Fibroblast of skin of left quadriceps (primary cell): ENCODE results near the gene ZFC3H1.

Experiments used
- DNase-seq, 2 experiments: peaks; one replicate each; pipeline ENCODE4 v3.0.0-alpha.2; 2013; ENCODE audit warnings: low read depth in 2 of 2

Gene ZFC3H1

DNA sequence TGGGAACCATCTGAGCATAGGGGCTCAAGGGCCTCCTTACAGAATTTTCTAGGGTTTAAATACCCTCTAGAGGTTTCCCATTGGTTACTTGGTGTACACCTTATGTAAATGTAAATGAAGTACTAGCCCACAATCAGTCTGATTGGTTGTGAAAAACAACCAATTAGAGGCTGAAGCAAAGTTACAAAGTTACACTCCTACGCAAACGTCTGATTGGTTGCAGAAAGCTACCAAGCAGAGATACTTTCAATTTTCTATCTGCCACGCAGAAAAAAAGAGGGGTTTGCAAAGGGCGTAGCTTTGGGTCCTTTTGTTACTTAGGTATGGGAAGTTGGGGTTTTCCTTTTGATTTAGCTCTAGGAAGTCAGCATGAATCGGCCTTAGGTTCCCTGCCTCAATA is 20.4 kb upstream of the ZFC3H1 start:
- no peak for DNase-seq

DNA sequence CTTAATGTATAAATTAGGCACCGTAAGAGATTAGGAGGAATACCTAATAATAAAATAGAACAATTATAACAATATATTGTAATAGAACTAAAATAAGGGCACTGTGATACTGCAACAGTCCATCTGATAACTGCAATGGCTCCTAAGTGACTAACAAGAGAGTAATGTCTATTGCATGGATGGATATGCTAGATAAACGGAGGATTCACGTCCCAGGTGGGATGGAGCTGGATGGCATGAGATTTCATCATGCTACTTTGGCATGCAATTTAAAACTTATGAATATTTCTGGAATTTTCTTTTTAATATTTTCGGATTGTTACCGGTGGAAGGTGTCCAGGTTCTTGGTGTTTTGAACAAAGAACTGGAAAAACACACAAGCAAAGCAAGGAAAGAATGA is 20.0 kb upstream of the ZFC3H1 start:
- DNase-seq, result no peak

DNA sequence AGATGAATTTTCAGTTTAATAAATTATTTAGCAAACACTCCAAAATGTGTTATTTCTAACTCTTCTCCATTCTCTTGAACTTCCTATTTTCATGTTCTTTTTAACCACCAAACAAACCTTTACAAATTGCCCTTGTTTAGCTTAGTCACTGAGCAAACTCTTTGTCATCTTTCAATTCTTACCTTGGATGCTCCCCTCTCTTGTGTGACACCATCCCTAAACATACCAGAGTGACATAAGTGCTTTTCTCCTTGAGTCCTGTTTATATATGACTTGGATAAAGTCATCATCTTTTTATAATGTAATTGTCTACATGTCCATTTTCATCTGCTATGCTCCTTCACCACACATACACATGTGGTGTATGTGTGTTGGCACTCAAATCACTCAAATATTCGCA is 18.8 kb upstream of the ZFC3H1 start:
- no peak for DNase-seq

DNA sequence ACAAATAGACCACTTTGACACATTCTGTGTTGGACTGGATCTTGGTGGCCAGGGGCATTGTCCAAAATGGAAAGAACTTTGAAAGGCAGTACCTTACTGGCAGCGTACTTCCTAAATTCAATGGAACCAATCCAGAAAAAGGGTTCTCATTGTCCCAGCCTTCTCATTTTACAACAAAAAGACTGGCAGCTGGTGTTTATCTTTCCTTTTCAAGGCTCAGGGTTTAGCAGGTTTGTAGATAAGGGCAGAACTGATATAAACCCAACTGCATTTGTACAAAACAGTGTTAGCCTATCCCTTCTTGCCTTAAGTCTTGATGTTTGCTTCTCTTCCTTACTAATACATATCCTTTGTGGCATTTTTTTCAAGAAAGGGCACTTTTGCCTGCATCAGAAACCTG is 8.2 kb upstream of the ZFC3H1 start:
- DNase-seq, result no peak

DNA sequence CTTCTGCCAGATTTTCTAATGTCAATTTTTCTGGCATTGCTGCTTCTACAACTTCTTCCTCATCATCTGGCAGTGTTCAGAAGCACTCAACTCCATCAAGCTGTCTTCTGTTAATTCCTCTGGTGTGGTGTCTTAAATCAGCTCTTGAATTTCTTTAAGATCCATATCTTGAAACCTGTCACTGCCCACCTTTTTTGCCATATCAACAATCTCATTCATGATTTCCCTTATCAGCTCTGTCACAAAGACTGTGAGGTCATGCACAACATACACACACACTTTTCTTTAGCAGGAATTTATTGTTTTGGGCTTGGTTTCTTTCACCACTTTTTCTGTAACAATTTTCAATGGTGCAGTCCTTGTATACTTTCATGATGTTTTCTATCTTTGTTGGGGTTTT is 7.7 kb upstream of the ZFC3H1 start:
- DNase-seq, result no peak

DNA sequence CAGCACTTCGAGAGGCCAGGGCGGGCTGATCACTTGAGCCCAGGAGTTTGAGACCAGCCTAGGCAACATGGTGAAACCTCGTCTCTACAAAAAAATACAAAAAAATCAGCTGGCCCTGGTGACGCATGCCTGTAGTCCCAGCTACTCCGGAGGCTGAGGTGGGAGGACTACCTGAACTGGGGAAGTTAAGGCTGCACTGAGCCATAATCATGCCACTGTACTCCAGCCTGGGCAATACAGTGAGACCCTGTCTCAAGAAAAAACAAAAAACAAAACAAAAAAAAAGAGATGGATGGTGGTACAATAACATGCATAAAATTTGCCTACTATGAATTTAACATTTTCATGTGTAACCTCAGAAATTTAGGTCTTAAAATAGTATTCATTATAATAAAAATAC is 2.6 kb upstream of the ZFC3H1 start:
- no peak for DNase-seq

DNA sequence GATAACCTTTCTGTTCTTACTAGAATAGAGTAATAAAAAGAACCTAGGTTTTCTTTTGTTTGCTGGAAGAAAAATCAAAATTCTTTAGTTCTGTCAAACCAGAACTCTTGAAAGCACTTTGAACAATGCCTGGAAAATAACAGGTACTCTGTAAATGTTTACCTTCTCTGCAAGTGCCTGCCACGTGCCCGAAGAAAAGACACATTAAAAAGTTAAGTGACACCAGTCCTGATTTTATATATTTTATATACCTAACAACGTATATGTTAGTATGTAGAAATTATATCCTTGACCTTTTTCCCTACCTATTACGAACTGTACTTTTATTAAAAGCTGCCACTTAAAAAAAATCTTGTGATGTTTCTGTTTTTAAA is 1.4 kb upstream of the ZFC3H1 start:
- DNase-seq, result no peak

DNA sequence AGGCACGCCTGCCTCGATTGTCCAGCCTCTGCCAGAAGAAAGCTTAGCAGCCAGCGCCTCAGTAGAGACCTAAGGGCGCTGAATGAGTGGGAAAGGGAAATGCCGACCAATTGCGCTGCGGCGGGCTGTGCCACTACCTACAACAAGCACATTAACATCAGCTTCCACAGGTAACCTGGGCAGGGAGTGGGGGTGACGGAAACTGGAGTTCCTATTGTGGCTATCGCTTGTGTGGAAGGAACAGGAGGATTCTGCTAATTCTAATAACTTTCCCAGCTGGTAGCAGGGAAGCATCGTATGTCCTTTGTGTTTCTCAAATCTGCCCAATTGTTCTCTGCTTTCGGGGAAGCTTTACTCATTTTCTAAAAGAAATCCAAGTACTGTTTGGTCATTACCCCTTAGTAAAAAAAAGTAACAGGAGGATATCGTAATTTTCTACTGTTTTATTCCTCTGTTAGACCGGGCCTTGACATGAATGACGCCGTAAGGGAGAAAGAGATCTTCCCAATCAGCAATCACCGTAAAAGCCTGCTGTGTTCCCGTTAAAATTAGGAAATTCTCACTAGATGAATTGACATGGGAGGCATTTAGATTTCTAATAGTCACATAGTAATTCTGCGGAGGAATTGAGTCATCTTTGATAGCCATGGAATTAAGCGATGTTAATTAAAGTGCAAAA is 902 bp upstream of the ZFC3H1 start:
- no peak for DNase-seq

DNA sequence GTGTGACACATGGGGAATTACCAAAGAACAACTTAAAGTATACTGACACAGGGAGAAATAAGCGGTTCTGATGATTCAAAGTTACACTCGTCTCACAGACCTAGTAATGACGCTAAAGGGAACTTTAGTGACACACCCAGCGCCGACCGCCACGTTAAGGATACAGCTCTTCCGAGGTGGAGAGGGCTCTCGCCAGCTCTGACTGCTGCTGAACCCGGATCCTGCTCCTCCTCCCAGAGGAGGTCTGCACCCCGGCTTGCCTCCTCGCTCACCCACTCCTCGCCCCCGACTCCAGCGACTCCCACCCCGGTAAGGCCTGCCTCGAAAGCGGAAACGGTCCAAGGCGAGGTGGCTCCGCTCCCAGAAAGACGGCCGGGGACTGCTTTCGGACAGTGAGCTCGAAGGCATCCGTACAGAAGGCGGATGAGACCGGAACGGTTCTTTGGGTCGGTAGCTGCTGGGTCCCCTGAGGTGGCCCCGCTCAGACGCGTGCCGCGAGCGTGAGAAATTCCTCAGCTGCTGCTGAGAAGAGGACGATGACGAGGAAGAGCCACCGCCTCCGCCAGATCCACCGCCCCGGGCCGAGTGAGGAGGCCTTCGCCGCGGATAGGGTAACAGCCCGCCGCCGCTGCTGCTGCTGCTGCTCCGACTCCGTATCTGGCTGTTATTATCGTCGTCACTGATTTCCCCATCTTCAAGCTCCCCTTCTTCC is 643 bp downstream of the ZFC3H1 start:
- peak in 1 of 2 experiments; percentile 14 for DNase-seq

DNA sequence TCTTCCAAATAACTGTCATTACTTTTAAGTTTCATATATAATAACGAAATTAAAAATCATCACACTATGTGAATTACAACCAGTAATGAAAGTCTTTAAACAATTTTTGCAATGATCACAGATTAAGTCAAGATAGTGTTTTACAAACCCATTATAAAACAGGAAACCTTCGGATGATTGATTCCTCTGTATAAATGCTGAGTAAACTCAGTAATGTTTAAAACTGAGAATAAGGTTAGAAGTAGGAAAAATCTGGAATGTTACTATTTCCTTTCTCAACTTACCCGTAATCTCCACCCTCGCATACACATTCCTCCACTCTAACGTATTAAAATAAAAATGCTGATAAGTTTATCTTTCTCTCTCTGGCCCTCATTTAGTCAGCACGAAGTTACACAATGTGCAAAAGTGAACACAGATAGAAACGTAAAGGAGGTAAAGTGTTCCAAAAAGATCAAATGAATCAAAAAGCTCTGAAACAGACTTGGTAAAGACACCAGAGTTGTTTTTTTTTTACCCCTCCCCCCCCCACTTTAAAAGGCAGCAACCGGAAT is 1.6 kb downstream of the ZFC3H1 start:
- peak in 1 of 2 experiments; percentile 19 for DNase-seq

DNA sequence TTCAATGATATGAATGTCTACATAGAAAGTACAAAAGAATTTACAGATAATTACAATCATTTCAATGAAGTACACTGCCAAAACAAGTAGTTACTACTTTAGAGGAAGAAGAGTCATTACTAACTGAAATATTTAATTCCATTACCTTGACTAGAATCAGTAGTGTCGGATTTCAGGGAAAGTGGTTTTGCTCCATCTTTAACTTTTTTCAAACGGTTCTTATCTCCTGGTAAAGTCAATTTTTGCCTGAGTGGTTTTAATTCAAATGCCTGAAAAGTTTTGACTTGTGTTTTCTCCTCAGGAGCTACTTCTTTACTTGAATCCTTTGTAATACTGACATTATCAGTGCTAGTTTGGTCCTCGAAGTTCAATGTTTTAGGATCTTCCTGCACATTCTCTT is 6.9 kb downstream of the ZFC3H1 start:
- no peak for DNase-seq

DNA sequence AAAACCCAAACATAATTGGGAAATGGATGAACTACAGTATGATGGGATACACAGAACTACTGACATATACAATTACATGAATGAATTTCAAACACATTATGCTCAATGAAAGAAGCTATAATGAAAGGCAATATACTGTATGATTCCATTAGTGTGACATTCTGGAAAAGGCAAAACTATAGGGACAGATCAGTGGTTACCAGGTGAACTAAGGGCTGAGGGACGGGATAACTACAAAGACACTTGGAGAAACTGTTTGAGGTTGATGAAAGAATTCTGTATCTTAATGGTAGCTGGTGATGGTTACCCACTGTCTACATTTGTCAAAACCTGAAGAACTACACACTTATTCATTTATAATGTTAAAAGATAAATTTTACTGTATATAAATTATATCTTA is 7.7 kb downstream of the ZFC3H1 start:
- DNase-seq, result no peak

DNA sequence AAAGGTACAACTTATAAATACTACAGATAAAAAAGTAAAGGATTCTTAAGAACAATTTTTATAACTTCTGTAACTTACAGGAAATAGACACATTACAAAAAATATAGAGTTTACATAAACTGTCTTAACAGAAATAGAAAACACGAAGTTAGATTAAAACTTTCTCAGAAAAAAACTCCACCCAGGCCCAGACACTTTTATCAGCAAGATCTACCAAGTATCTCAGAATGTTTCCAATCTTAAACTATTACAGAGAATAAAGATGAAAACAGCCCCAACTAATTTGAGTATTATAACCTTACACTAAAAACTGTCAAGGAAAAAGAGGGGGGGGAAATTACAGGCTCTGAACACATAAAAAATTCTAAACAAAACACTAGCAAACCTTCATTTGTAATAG is 8.2 kb downstream of the ZFC3H1 start:
- no peak for DNase-seq

DNA sequence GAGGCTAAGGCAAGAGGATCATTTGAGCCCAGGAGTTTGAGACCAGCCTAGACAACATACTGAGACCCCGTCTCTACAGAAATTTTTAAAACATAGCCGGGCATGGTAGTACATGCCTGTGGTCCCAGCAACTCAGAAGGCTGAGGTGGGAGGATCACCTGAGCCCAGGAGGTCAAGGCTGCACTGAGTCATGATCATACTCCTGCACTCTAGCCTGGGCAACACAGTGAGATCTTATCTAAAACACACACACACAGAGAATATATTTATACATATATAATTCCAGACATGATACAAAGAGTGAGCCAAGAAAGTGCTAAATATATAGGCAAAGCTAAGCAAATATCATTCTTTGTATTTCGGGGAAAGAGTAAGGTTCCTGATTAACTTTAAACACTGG is 9.4 kb downstream of the ZFC3H1 start:
- no peak for DNase-seq

DNA sequence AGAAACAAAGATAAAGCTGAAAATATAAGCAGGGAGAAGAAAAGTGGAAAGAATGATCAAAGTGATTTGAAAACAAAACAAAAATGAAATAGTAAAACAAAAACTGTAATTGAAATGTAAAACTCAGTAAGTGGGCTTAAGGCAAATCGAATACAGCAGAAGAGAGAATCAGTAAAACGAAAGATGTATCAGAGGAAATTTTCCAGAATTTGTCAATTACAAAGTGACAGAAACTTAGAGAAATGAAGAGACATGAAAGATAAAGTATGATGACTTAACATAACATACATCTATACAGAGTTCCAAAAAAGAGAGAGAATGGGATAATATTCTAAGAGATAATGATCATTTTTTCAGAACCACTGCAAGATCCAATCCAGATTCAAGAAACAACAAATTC is 10.5 kb downstream of the ZFC3H1 start:
- no peak for DNase-seq

DNA sequence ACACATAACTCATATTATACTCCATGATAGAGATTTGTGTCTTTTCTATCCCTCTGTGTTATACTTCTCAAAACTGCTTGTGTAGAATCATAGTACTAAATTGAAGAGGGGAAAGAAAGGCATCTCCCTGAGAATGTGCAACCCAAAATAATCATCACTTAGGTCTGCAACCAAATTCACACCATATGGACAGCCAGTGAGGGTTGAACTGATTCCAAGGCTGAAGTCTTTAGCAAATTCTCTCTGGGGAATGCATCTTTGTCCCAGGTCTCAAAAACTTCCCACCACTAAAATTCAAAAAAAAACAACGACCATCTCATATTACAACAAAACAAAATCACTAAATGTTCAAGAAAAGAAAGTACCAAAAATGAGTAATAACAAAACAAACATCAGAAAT is 11.0 kb downstream of the ZFC3H1 start:
- peak in 1 of 2 experiments; percentile 21 for DNase-seq

DNA sequence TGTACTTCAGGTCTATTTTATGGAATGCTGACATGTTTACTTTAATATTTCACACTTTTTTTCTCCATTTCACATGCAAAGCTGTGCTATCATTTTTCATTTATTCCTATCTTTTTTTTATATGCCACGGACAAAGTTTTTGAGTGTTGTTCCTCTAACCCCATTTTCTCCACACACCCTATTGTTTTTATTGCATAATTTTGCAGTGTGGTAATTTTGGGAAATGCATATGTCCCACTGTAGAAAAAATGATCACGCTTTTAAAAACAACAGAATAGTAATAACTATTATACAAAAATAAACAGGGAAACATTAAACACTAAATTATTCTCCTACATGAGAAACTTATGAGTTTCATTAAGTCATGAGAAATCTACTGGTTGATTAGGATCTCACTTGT is 14.2 kb downstream of the ZFC3H1 start:
- DNase-seq, result no peak

DNA sequence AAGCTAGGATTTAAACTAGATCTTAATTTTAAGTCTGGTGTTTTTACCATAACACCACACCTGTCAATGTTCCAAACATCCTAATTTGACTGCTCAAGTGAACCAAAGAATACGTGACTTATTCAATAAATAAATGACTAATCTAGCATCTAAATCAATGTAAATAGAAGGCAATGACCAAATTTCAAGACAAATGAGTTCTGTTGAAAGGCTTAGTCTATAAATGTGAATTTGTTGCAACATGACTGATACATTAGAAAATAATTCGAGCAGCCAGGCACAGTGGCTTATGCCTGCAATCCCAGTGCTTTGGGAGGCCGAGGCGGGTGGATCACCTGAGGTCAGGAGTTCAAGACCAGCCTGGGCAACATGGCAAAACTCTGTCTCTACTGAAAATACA is 15.1 kb downstream of the ZFC3H1 start:
- no peak for DNase-seq

DNA sequence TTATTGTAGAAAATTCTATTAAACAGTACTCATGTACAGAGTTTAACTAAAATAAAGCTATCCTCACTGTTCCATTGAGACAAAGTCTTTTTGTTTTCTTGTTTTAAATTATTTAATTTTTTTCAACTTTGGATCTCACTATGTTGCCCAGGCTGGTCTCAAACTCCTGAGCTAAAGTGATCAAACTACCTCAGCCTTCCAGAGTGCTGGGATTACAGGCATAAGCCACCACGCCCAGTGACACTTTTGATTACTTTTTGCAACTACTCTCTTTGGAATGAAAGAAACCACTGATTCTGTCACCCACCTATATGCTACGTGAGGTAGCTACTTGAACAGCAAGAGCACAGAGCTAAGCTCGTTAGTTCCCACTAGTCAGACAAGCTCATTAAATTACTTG is 17.1 kb downstream of the ZFC3H1 start:
- no peak for DNase-seq

DNA sequence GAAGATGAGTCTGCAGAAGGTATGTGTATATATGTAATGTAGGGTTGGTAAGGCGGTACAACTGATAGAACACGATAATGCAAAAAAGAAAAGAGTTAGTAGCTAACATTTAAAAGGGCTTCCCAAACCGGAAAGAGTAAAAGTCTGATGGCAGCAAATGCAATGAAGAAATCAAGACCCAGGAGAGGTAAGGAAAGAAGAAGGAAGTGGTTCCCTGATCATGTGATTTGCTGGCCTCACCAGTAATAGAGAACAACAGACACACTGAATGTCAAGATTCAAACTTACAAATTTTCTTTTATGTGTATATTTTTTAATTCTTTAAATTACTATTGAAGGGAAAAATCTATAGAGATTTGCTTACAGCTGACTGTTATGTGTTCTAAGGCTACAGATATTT is 18.4 kb downstream of the ZFC3H1 start:
- DNase-seq, result no peak

DNA sequence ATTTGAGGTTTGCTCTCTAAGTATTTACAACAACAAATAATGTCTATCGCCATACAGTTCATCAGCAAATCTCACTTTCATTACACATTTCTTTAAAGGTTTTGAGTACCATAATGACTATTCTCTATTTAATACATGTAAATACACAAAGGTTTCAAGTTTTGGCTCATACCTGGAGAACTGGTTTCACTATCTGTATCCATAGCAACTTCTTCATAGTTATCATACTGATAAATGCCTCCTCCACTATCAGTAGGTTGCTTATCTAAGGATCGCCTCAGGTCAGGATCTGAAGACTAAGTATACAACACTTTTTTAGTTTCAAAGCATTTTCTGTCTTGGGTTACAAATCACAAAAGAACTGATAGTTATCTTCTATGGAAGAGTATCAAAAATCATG is 21.4 kb downstream of the ZFC3H1 start:
- DNase-seq, result no peak

DNA sequence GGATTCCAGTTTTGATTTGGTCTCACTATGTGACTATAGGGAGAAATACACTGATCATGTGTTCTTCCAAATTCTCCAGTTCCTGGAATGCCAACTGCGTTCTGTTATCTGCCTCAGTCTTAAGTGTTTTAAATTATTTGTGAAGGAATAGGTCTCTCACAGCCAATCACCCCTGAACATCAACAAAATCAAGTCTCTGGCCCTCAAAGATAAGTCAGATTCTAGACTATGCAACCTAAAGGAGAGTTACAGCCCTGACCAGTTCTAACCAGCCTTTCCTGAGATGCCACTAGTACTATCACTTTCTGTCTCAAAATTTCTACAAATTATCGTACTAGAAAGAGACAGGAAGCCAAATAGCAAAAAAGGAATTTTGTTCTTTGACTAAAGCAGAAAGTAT is 22.3 kb downstream of the ZFC3H1 start:
- DNase-seq, result no peak

DNA sequence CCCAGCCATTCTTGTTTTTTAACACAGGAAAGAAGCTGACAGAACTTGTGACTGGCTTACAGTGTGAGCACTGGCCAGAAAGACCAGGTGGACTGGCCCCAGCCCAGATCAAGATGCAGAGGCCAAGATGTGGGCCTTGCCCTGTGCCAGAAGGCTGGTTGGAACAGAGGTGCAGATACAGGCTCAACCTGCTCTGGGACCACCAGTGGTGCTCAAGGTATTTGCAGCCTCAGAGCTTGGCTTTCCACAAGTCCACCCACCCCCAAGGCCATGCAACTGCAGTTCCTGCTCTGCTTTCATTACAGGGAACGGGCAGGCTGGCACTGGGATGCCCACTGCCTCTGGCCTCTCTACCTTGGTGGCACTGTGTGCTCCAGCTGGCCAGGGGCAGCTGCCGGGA is 23.3 kb downstream of the ZFC3H1 start:
- no peak for DNase-seq

DNA sequence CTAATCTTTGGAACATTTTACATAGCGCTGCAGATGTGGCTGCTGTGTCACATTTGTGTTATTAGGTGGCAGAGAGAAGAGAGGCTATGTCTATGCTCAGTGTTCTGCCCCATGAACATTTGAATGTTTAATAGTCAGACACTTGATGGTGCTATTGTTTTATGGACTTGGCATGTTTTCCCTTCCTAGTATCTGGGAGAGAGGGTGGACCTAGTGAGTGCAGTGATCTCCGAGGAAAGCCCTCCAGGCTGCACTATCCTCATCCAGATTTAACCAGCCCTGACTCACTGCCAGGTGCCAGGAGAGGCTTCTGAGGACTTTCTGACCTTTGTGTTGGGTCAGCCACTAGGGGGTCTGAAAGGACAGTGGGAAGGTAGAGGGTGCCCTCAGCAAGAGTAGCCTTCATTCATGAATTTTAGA is 24.3 kb downstream of the ZFC3H1 start:
- no peak for DNase-seq
